Measurements from ENCODE around the gene WDR54.
A peak's percentile ranks its signal among the peaks of the same experiment; 100 is the strongest.

Gene WDR54, protein sequence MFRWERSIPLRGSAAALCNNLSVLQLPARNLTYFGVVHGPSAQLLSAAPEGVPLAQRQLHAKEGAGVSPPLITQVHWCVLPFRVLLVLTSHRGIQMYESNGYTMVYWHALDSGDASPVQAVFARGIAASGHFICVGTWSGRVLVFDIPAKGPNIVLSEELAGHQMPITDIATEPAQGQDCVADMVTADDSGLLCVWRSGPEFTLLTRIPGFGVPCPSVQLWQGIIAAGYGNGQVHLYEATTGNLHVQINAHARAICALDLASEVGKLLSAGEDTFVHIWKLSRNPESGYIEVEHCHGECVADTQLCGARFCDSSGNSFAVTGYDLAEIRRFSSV

DNA sequence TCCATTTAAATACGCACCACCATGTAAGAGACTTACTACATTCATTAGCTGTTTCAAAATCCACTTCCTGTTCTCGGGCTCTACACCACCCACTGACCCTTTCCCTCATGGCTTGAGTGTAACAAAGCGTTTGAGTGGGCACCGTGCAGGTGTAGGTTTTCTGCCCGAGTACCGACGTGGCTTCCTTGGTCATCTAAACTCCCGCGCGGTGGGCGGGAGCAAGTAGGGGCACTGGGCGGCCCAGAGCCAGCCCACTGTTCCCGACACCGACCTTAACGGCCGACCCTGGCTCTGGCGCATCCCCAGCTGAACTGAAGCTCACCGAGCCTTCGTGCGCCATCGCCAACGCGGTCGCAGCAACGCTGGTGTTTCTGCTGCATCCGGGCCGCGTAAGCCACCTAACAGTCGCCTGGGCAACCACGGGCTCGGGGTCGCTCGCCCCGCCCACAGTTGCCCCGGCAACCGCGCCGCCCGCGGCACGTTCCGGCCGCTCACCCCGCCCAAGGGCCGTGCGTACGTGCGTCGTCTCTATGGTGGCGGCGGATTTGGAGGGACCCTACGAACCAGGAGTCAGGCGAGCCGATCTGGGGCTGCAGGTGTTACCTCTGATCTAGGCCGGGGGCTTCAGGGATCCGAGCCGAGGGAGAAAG lies at the start of gene WDR54, which contains the start of gene C2orf81:
Gene WDR54 (plus strand): TSS at position 510 of the 650 bp plus-strand sequence. CDS start 424 bp downstream, outside the sequence.
Gene C2orf81 (minus strand): TSS at position 399 of the 650 bp plus-strand sequence. CDS start 59 bp downstream, at position 340.
- peak; percentile 94 for DNase-seq

DNA sequence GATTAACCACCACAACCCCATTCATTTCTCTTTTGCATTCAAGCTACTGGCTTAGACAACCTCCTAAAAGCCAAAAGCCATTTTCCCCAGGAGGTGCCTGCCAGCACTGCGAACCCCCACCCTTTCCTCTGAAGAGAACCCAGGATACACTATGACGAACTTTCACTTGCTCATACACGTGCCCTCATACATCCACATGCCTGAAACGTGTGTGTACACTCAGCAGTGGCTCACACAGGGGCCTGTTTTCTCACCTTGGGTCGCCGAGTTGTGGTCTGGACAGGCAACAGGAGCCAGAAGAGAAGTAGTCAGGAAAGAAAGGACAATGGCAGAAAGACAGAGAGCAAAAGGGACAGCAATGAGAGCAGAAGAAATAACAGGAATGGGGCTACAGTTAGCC lies 48.9 kb upstream of the WDR54 start:
- no peak for DNase-seq

DNA sequence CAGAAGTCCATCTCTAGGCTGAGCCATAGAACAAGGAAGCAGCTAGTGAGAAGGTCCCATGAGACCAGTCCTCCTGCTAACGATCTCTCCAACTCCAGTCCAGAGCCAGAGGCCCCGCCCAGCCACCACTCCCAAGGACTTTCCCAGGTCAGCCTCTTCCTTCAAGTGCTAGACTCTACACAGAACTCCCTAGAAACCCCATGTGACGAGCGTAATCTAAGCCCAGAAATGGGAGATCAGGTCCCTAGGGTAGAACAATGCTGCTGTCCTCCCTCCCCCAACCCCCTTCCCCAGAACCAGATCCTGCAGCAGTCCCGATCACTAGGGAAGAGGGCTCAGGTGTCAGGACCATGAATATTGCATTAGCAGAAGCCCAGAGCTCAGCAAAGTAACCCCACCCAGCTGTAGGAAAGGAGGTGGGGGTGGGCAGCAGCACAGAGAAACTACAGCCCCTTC lies 48.3 kb upstream of the WDR54 start:
- no peak for DNase-seq

- no peak for DNase-seq
These were observed 47.5 kb upstream of the WDR54 start for GRCh38 chr2:74373985-74374384.

- DNase-seq = no peak
These were observed 46.9 kb upstream of the WDR54 start for GRCh38 chr2:74374509-74375205.

DNA sequence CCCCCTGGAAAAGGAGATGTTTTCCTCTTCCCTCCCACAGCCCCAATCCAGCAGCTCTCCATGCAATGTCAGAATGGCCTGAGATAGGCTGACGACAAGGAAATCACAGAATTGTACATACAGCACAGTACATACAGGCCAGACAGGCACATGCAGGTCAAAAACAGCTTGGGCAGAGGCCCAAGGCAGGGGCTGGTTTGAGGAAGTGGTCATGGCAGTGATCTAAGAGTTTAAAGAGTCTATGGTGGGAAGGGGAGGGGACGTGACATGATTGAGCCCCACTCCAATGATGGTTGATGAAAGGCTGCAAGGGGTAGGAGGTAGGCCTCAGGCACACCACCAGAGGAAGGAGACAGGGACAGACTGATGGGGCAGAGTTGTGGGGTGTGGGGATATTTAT lies 45.7 kb upstream of the WDR54 start:
- DNase-seq = no peak

DNA sequence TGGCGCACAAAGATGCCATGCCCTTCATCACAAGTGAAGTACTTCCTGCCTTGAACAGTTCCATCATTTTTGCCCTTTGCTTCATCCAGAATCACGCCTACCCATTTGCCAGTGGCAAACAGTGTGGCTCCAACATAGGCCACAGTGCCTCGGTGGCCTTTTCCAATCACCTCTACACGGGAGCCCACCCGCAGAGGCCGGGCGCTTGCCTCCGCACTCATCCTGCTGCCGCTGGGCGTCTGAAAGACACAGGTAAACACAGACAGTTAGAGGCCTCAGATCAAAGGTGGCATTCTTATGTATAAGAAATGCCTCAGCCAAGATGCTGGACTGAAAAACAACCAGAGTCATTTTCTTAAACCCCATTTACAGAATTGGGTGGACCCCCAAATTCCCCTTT lies 43.5 kb upstream of the WDR54 start:
- DNase-seq = no peak

DNA sequence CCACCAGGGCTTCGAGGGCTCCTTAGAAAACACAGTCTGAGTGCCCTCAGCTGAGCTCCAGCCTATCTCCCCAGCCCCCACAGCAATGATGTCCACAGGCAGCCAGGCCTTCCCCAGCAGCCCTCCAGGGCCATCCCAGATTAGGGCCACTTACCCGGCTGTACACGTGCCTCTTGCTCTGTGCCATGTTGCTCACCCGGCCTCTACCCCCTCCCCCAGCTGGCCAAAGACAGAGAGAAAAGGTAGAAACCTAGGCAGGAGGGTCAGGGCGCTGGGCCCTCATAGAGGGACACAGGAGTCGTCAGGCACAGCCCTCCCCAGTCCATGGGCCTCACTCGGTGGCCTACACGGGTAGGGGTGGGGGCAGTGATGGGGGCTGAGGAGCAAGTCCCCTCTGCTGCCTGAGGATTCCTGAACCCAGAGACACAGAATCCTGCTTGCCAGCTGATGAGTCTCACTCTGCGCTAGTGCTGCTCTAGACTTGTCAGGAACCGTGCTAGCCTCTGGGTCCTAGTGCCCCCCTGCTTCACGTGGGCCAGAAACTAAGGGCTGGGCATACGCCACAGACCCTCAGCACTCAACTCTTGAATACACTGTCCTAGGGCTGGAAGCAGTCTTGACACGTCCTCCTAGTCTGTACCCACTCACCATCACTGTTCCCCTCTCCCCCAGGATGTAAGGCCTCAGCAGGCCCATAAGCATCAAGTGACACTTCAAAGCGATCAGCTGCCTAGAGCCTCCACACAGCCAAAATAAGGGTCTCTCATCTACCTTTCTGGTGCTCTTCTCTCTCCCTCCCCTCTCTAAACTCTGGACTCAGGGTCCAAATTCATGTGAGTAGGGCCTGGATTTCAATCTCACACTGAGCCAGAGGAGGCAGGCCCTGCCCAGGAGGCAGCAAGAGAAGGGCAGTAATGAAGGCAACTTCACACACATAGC lies 41.4 kb upstream of the WDR54 start, which contains the start of gene DCTN1:
Gene DCTN1 (minus strand): TSS at position 461 of the 939 bp plus-strand sequence. CDS start 274 bp downstream, at position 187.
- DNase-seq = peak; percentile 24

DNA sequence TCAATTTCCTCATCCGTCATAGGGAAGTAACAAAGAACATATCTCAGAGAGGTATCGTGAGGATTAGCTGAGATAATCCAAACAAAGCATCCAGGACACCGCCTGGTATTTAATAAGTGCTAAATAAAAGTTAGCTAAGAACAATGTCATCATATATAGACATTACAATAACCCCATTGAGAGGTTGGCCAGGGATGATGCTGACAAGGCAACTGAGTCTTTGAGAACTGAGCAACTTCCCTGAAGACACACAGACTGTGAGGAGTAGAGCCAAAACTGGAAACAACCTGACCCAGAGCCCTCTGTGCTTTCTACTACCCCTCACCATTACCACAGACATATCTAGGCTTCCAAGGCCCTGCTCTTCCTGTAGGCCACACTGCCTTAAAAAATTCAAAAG lies 39.8 kb upstream of the WDR54 start:
- DNase-seq = no peak

- no peak for DNase-seq
These were observed 38.3 kb upstream of the WDR54 start for GRCh38 chr2:74383254-74383653.

DNA sequence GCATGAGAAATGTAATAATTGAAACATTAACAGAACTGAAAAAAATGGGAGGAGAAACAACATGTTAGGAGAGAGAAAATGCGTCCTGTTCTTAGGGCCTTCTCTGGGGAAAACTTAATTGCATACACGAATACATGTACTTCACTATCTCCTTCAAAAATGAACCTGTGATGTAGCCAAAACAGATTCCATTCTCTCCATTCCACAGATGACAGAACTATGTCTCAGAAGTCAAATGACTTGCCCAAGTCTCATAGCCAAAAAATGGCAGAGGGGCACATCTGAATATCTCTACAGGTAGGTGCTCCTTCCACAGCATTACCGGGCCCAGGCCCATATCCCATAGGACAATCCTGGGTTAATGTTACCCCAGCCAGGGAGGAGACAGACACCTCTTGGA lies 37.5 kb upstream of the WDR54 start:
- DNase-seq = no peak

- DNase-seq = no peak
These were observed 36.1 kb upstream of the WDR54 start for GRCh38 chr2:74385396-74385795.

DNA sequence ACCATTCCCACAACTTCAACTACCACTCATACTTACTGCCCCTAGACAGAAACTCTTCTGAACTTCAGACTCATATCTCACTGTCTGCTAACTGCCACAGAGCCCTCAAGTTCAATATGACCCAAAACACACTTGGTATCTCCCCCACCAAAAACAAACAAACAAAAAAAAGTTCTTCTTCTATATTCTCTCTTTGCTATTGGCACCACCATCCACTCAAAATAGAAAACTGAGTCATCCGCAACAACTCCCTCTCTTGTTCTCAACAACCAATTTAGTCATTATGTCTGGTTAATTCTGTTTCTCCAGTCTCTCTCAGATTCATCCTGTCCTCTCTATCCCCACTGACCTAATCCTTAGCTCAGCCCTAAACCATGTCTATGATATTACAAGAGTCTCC lies 34.2 kb upstream of the WDR54 start:
- DNase-seq = no peak

DNA sequence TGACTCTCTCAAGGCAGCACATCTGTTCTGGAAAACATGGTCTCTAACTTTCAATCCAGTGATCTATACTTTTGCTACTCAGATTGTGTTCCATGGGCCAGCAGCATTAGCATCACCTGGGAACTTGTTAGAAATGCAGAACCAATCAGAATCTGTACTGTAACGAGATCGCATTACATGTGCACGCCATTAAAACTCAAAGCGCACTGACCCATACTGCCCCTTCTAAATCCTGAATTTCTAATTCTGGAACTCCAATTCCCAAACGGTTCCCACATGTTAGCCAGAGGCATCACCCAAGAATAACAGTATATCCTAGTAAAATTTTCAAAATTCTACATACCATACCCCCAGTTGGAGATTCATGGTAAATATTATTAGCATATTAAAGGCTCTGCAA lies 30.9 kb upstream of the WDR54 start:
- no peak for DNase-seq

DNA sequence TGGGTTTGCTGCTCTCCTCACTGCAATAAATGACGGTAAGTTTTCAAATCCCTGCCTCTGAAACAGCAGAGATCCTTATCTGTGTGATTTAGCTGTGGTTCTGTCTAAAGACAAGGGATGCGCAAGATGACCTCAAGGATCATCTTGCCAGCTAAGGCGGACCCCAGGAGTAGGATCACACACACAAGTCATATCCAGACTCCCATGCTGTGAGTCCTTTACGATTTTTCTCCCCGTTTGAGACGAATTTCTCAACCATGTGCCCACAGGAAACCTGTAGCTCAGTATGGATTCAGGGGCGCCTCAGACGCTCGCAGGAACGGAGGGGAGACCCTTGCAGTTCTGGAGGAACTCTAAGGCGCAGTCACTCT lies 30.3 kb upstream of the WDR54 start:
- peak; percentile 10 for DNase-seq

GRCh38 chr2:74391580-74392448 lies 29.7 kb upstream of the WDR54 start:
- peak; percentile 96 for DNase-seq

- no peak for DNase-seq
These were observed 29.1 kb upstream of the WDR54 start for GRCh38 chr2:74392449-74392743.

DNA sequence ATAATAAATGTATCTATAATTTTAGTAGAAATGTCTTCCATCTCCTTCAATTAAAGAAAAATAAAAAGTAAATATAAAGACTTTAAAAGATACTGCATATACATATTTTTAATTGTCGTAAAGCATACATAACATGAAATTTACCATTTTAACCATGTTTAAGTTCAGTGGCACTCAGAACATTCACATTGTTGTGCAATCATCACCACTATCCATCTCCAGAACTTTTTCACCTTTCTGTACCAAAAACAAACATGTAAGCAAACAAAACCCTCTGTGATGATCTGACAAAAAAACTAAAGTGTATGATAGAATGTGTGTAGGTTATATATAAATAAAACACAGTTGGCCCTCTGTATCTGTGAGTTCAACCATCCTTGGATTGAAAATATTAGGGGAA lies 28.0 kb upstream of the WDR54 start:
- no peak for DNase-seq

DNA sequence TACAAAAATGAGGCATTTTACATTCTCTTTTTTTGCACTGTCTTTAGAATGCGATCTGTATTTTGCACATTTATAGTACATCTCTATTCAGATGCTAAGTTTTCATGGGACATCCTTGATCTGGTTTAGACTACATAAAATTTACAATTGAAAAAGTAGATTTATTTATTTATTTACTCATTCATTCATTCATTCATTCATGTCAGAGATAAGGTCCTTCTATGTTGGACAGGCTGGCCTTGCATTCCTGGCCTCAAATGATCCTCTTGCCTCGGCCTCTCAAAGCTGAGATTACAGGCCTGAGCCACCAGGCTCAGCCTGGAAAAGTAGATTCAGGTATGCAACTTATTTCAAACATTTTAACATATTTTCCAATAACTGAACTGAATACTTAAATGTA lies 25.4 kb upstream of the WDR54 start:
- DNase-seq = no peak

DNA sequence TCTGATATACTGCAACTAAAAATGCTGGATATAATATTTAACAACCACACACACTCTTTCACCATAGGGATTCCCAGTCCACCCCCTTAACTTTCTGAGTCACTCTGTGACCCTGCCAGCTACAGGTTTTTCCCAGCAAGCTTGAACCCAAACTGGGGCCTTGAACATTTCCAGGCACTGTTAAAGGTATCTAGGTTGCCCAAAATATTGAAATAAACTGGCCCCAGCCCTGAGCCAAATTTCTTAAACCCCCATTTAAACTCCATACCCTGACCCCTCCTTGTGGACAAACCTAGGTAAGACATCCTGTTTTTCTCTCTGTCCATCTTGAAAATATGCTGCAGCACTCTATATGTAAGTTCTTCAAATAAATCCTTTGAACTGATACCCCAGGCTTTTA lies 21.7 kb upstream of the WDR54 start:
- DNase-seq = peak; percentile 65

DNA sequence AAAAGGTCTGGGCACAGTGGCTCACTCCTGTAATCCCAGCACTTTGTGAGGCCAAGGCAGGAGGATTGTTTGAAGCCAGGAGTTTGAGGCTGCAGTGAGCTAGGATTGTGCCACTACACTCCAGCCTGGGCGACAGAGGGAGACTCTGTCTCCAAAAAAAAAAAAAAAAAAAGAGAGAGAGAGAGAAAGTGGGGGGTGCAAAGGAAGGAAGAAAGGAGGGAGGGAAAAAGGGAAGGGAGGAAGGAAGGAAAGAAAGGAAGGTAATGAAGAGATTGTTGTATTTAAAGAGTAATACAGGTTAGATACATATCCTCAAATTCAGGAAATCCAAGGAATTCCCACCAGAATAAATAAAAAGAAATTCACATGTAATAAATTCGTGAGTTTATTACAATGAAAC lies 19.6 kb upstream of the WDR54 start:
- no peak for DNase-seq

DNA sequence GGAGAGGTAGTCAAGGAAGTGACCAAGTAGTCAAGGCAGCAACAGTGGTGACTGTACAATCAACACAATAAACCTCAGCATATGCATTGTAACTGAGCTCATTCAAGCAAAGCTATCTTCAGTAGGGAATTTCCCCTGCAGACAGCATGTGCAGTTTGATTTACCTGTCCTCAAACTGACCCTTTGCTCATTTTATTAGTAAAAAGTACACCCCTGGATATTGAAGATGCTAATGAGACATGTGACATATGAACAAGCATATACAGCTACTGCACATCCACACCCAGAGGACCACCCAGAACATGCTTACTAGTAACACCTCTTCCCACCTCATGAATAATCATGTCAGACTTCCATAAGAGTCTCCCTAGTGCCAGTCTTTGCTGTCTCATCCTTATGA lies 15.5 kb upstream of the WDR54 start:
- no peak for DNase-seq
